ENCODE results near the gene SLC9A9. TPM values are rescaled to one million over a fixed set of nuclear protein-coding genes. Genes with fewer than 3 reads are reported as not detected.

SLC9A9 gene
- total and polyA plus RNA-seq, 10 of the 15 experiments (the other 5 are each of a cell fraction or from before 2014, with no cell fraction given), result 3.5 to 14.2 (median 9.3) TPM

DNA sequence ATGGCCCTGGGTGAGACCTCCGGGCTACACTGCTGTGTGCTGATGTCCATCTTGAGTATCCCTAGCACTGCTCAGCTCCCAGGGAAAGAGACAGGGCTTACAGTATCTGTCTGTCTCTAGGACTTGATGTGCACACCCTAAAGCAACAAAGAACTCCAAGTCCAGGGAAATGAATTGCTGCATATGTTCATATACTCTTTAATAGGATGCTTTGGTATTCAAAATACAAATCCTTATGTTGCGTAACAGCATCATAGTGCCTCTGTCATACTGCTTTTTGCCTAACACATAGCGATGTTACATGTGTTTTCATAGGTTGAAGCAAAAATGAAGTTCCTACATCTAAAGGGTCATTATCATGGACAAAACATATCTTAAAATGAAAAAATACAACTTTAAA lies 299.9 kb downstream of the SLC9A9 start:
- no peak overlapping the region for H2AFZ ChIP-seq (ENCODE audit: control insufficient read depth, low read depth, low read length)
- no peaks in the 10 kb centered on the region for H3K36me3 ChIP-seq (ENCODE audit: control insufficient read depth in 2 of 2, insufficient read depth in 2 of 2, low read length in 1 of 2)
- WGBS (ENCODE audit: insufficient coverage, insufficient replicate concordance, low lambda C conversion rate, missing lambda C conversion rate), result 80% methylated on average over 3 of the region's 3 CpGs
- H3K27me3 ChIP-seq (replicated peaks in 1 of 2; ENCODE audit: control insufficient read depth in 2 of 2, insufficient read depth in 2 of 2, low read length in 1 of 2), result no peaks in the 10 kb centered on the region
- ChIA-PET CTCF (interaction anchor here (0.5 kb wide), 1 partner anchor 96 kb away, joined by 3 read pairs; no protein-coding TSS in a partner anchor), RAD21 (ENCODE audit: unreplicated experiment) (no interaction called here), SMC1A (ENCODE audit: uncharacterized antibody, unreplicated experiment) (interaction anchor here (0.9 kb wide), 1 partner anchor 12 kb away, joined by 3 read pairs; no protein-coding TSS in a partner anchor), POLR2A (no interaction called here)
- DNase-seq (ENCODE audit: low read depth, low spot score) (no peak), FAIRE-seq (no peak), ATAC-seq (no peak)
- H3K79me2 ChIP-seq (ENCODE audit: control insufficient read depth, insufficient read depth, low read length), result no peaks in the 10 kb centered on the region
- no peaks in the 10 kb centered on the region for H3K4me1 ChIP-seq (ENCODE audit: control insufficient read depth, insufficient read depth, low read length)
- in situ Hi-C loops (cut with MboI) (no loop called here), intact Hi-C loops (cut with micrococcal nuclease; ENCODE audit: unreplicated experiment) (no loop called here)
- no peak overlapping the region for H3K9ac ChIP-seq (ENCODE audit: control insufficient read depth, insufficient read depth, low read length)
- no peaks in the 10 kb centered on the region; the same call in 2 of the 3 replicates for H3K9me3 ChIP-seq (replicated peaks; ENCODE audit: control insufficient read depth, insufficient read depth, low read length)
- no peaks in the 10 kb centered on the region for H4K20me1 ChIP-seq (ENCODE audit: control insufficient read depth, insufficient read depth)
- TF ChIP-seq ESRRA (IDR thresholded peaks at IDR 0.05; ENCODE audit: low read length) (no peak), NFYB (IDR thresholded peaks at IDR 0.05; ENCODE audit: insufficient read depth, low read depth, low read length) (no peak), TBL1XR1 (IDR thresholded peaks at IDR 0.05; ENCODE audit: low read depth, low read length) (no peak), MEF2A (IDR thresholded peaks at IDR 0.05; ENCODE audit: insufficient read depth, low read depth, low read length) (no peak), CBX5 (IDR thresholded peaks at IDR 0.05; ENCODE audit: low read depth) (no peak)
- no peak overlapping the region for H3K27ac ChIP-seq (ENCODE audit: control insufficient read depth, insufficient read depth)
- no peak overlapping the region for H3K4me3 ChIP-seq
- no TSS peak for BruUV-seq (replicated peaks)
- no peak overlapping the region for H3K4me2 ChIP-seq (ENCODE audit: control insufficient read depth, insufficient read depth)

- Histone ChIP-seq H3K36me3 (ENCODE audit: control insufficient read depth in 2 of 2, insufficient read depth in 2 of 2, low read length in 1 of 2) (no peaks in the 10 kb centered on the region), H4K20me1 (ENCODE audit: control insufficient read depth, insufficient read depth) (no peaks in the 10 kb centered on the region), H3K4me2 (ENCODE audit: control insufficient read depth, insufficient read depth) (no peak overlapping the region), H2AFZ (ENCODE audit: control insufficient read depth, low read depth, low read length) (no peak overlapping the region), H3K27ac (ENCODE audit: control insufficient read depth, insufficient read depth) (no peak overlapping the region), H3K9ac (ENCODE audit: control insufficient read depth, insufficient read depth, low read length) (no peak overlapping the region), H3K4me3 (no peak overlapping the region), H3K27me3 (replicated peaks in 1 of 2; ENCODE audit: control insufficient read depth in 2 of 2, insufficient read depth in 2 of 2, low read length in 1 of 2) (no peaks in the 10 kb centered on the region), H3K9me3 (replicated peaks; ENCODE audit: control insufficient read depth, insufficient read depth, low read length) (no peaks in the 10 kb centered on the region), H3K4me1 (ENCODE audit: control insufficient read depth, insufficient read depth, low read length) (peaks cover 29% of the 10 kb centered on the region), H3K79me2 (ENCODE audit: control insufficient read depth, insufficient read depth, low read length) (no peaks in the 10 kb centered on the region)
- no peak for TF ChIP-seq BCL11A (IDR thresholded peaks at IDR 0.05; ENCODE audit: low read depth, low read length)
- DNase-seq (ENCODE audit: low read depth, low spot score) (no peak), FAIRE-seq (peak; percentile 18), ATAC-seq (no peak)
- ChIA-PET SMC1A (ENCODE audit: uncharacterized antibody, unreplicated experiment) (no interaction called here), CTCF (no interaction called here), POLR2A (no interaction called here), RAD21 (ENCODE audit: unreplicated experiment) (no interaction called here)
- BruUV-seq (replicated peaks), result no TSS peak
- in situ Hi-C loops (cut with MboI) (no loop called here), intact Hi-C loops (cut with micrococcal nuclease; ENCODE audit: unreplicated experiment) (loop anchor here (5.0 to 10.0 kb wide), 3 partner anchors 111 to 414 kb away; no protein-coding TSS in a partner anchor)
- 60% methylated on average over 2 of the region's 2 CpGs for WGBS (ENCODE audit: insufficient coverage, insufficient replicate concordance, low lambda C conversion rate, missing lambda C conversion rate)
Measured at GRCh38 chr3:143538577-143538981, 309.7 kb downstream of the SLC9A9 start.
